Measurements from ENCODE around the gene NDUFB6. TPM values are rescaled to one million over a fixed set of nuclear protein-coding genes. Genes with fewer than 3 reads are reported as not detected.
"Not testable (repeated sequence)": the region's sequence is repeated elsewhere in the genome, so short reads cannot be mapped to it uniquely, and the experiment has no call there.

The NDUFB6 gene
- 10 to 100 TPM; 48.7 to 56.6 TPM for total RNA-seq

DNA sequence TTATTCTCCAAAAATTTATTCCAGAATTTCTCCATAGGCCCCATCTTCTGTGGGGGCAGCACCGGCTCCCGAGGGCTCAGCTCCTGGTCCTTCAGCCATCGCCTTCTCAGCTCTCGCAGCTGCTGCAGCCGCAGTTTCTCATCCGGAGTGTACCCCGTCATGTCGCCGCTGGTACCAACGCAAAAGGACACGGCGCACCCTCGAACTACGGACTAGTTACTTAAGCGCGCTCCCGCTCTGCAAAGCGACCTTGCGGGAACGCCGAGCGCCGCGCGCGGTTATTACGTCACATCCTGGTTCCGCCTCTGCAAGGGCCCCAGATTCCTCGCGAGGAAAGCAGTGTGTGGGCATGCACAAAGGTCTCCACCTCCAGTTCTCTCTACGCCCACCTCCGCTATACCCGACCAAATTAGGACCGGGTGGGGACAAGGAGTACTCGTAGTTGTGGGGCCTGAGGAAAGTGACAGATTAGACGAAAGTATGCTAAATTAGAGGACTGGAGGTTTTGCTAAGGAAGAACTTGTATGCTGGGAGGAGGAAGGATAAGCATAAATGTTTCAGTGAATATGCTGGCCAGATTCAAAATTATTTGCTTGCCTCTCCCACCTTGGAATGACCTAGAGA lies at the start of gene NDUFB6:
Gene NDUFB6, minus strand, starts transcription at position 260 of the 624 bp plus-strand sequence. Its CDS starts 99 bp downstream, at position 161.
- Mint-ChIP-seq H3K27me3 (no peaks in the 10 kb centered on the region), H3K9me3 (ENCODE audit: low read depth) (no peaks in the 10 kb centered on the region), H3K4me3 (peak within 1 kb of the TSS; percentile 97), H3K27ac (peak within 1 kb of the TSS; percentile 98), H3K36me3 (peaks cover 7% of the 10 kb centered on the region), H3K4me1 (peaks cover 26% of the 10 kb centered on the region)
- peak; percentile 92 for ATAC-seq
- peak; percentile 98 for DNase-seq
- CTCF ChIA-PET = interaction anchor here (0.6 to 12.5 kb wide), 12 partner anchors 9 to 431 kb away, joined by 3 to 454 read pairs (median 6); partner anchors contain the start of genes ACO1, RIGI, SMIM27 and TOPORS

DNA sequence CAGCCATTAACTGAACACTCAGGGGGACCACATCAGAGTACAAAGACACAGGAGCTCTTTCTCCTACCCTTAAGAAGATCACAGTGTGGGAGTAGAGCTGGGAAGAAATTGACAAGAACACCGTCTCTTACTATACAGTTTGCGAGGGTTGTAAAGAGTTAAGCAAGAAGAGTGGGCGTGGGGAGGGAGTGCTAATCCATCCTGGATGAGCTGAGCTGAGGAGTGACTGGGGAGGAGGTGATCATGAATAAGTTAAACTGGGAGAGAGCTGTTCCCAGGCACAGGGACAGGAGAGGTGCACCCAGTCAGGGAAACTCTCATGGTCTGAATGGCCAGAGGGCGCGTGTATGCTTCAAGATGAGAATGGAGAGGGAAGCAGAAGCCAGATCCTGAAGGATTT lies 45.3 kb upstream of the NDUFB6 start:
- Mint-ChIP-seq H3K4me3 (no peak overlapping the region), H3K4me1 (no peaks in the 10 kb centered on the region), H3K27me3 (peaks cover 23% of the 10 kb centered on the region), H3K27ac (no peak overlapping the region), H3K36me3 (no peaks in the 10 kb centered on the region), H3K9me3 (ENCODE audit: low read depth) (no peaks in the 10 kb centered on the region)
- CTCF ChIA-PET = no interaction called here
- ATAC-seq (no peak), DNase-seq (no peak)

DNA sequence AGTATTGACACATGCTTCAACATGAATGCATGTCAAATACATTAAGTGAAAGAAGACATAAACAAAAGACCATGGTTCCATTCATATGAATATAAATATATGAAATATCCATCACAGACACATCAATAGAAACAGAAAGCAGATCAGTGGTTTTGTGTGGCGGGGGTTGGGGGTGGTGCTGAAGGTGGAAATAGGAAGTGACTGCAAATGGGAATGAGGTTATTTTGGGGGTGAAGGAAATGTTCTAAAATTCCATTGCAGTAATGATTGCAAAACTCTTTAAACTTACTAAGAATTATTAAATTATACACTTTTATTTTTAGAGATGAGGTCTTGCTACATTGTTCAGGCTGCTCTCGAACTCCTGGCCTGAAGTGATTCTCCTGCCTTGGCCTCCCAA lies 33.9 kb upstream of the NDUFB6 start:
- ATAC-seq = no peak
- Mint-ChIP-seq H3K36me3 (no peaks in the 10 kb centered on the region), H3K9me3 (ENCODE audit: low read depth) (peaks cover 2% of the 10 kb centered on the region), H3K27ac (no peak overlapping the region), H3K4me3 (no peak overlapping the region), H3K27me3 (peaks cover 13% of the 10 kb centered on the region), H3K4me1 (peaks cover 2% of the 10 kb centered on the region)
- no peak for DNase-seq
- CTCF ChIA-PET = no interaction called here

DNA sequence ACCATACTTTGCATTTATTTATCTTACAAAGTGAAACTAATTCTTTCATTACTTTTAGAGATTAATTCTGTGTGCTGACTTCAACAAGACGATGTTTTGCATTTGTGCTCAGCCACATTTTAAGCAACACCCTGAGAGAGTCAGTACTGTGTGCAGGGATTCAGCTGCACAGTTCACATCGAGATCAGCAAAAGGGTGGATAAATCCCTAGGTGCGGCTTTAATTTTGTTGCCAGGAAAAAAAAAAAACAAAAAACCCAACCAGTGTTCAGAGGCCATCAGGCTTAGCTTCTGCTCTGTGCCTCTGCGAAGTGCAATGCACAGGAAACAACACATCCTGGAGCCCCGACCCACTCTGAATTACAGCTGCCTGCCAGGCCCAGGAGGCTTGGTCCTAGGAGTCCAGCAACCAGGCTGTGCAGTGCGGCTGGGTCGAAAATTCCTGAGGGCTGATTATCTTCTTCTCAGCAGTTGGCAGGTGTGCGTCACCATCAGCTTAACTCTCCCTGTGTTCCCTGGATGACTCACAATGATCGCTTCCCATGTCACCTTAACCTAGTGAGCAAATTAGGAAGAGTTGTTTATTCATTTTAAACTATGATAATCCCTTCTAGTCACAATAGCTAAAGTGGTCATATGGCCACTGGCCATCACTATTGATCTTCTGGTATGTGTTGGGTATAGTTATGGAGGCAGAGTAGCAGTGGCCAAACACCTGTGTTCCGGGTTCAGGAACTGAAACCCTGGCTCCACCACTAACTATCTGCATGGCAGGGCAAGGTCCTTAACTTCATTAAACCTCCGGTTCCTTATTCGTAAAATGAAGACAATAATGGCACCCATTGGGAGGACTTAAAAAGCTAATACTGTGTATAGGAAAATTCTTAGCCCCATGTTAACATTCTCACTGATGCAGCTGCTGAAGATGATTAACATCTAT lies 31.2 kb upstream of the NDUFB6 start:
- Mint-ChIP-seq H3K9me3 (ENCODE audit: low read depth) (peaks cover 2% of the 10 kb centered on the region), H3K27me3 (peaks cover 28% of the 10 kb centered on the region), H3K36me3 (no peaks in the 10 kb centered on the region), H3K4me1 (peaks cover 2% of the 10 kb centered on the region), H3K27ac (no peak overlapping the region), H3K4me3 (no peak overlapping the region)
- DNase-seq = no peak
- ATAC-seq = no peak
- CTCF ChIA-PET = interaction anchor here (0.6 to 0.9 kb wide), 2 partner anchors 22 to 363 kb away, joined by 3 read pairs; no protein-coding TSS in a partner anchor

DNA sequence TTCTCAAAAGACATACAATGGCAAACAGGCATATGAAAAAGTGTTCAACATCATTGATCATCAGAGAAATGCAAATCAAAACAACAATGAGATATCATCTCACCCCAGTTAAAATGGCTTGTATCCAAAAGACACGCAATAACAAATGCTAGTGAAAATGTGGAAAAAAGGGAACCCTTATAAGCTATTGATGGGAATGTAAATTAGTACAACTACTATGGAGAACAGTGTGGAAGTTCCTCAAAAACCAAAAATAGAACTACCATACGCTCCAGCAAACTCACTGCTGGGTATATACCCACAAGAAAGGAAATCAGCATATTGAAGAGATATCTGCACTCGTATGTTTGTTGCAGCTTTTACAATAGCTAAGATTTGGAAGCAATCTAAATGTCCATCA lies 26.1 kb upstream of the NDUFB6 start:
- H3K4me3 Mint-ChIP-seq; ATAC-seq; DNase-seq; H3K27ac Mint-ChIP-seq; H3K36me3 Mint-ChIP-seq; H3K9me3 Mint-ChIP-seq (ENCODE audit: low read depth): not testable (repeated sequence)
- Mint-ChIP-seq H3K4me1 (peaks cover 11% of the 10 kb centered on the region), H3K27me3 (peaks cover 29% of the 10 kb centered on the region)
- CTCF ChIA-PET = interaction anchor here (1.0 to 1.4 kb wide), 2 partner anchors 9 to 19 kb away, joined by 3 read pairs; no protein-coding TSS in a partner anchor

DNA sequence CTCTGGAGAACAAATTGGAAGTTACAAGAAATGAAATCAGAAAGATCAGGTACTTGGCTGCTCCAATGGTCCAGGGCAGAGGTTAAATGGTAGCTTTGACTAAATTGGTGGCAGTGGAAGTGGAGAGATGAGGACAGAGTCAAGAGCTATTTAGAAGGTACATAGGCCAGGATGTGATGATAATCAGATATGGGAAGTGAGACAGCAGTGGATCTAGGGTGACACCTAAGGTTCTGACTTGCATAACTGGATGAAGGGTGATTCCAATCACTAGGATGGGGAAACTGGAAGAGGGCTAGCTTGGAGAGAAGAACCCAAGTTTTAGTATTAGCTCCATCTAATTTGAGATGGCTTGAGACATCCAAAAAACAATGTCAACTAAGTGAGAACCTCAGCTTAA lies 24.0 kb upstream of the NDUFB6 start:
- H3K4me1 Mint-ChIP-seq = peaks cover 9% of the 10 kb centered on the region
- H3K4me3 Mint-ChIP-seq = no peak overlapping the region
- H3K27ac Mint-ChIP-seq = no peak overlapping the region
- H3K27me3 Mint-ChIP-seq = peaks cover 29% of the 10 kb centered on the region
- no peak for DNase-seq
- CTCF ChIA-PET = interaction anchor here (1.0 kb wide), 1 partner anchor 17 kb away, joined by 5 read pairs; no protein-coding TSS in a partner anchor
- no peaks in the 10 kb centered on the region for H3K36me3 Mint-ChIP-seq
- H3K9me3 Mint-ChIP-seq (ENCODE audit: low read depth) = no peaks in the 10 kb centered on the region
- ATAC-seq = no peak

DNA sequence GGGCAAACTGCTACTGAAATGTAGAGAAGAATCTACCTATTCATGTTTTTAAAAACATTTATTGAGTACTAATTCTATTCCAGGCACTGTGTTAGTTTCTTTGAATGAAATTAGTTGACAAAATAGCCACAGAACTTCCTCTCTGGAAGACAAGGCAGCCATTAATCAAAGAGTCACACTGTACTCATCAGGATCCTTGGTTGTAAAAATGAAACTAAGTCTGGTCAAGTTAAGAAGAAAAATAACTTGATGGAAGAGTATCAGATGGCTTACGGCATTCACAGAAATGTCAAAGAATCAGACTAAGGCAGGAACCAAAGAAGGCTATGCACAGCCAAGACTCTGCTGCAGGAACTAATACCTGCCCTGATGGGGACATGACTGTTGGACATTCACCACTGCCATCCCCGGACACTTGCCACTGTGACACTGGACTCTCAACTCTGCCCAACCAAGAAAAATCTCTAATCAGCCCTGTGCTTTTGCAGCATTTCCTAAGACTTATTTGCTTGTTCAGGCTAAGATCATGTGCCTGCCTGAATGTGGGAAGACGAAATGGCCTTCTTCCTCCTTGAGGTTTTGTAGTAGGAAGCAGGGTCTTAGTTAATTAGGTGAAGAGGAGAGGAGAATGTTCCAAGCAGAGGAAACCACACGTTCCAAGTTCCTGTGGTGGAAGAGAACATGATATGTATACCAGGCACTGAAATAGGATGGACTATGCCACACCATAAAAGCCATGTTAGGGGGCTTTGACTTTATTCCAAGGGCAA lies 23.3 kb upstream of the NDUFB6 start:
- no peak for ATAC-seq
- H3K36me3 Mint-ChIP-seq = no peaks in the 10 kb centered on the region
- no peak overlapping the region for H3K27ac Mint-ChIP-seq
- peaks cover 9% of the 10 kb centered on the region for H3K4me1 Mint-ChIP-seq
- H3K27me3 Mint-ChIP-seq = peaks cover 29% of the 10 kb centered on the region
- H3K9me3 Mint-ChIP-seq (ENCODE audit: low read depth) = no peaks in the 10 kb centered on the region
- H3K4me3 Mint-ChIP-seq = no peak overlapping the region
- CTCF ChIA-PET = interaction anchor here (1.0 kb wide), 1 partner anchor 17 kb away, joined by 5 read pairs; no protein-coding TSS in a partner anchor
- DNase-seq = no peak

DNA sequence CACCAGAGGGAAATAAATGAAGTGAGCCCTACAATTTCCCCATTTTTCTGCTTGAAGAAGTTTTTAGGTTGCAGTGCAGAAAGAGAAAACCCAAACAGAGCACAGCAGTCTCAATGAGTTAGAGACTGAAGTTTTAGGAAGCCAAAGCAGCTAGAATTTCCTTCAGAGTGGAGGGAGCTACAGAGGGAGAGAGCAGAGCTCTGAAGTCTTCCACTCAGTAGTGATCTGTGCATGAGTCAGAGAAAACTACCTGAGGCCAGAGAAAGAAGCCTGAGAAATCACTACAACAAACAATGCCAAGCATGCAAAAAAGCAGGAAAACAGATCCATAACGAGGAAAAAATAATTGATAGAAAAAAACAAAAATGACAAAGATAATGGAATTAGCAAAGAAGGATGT lies 17.9 kb upstream of the NDUFB6 start:
- DNase-seq (no peak), ATAC-seq (no peak)
- CTCF ChIA-PET = interaction anchor here (0.8 kb wide), 1 partner anchor 9 kb away, joined by 3 read pairs; no protein-coding TSS in a partner anchor
- no peak overlapping the region for H3K4me3 Mint-ChIP-seq
- no peak overlapping the region for H3K27ac Mint-ChIP-seq
- H3K27me3 Mint-ChIP-seq = peaks cover 29% of the 10 kb centered on the region
- no peaks in the 10 kb centered on the region for H3K9me3 Mint-ChIP-seq (ENCODE audit: low read depth)
- H3K36me3 Mint-ChIP-seq = no peaks in the 10 kb centered on the region
- peaks cover 3% of the 10 kb centered on the region for H3K4me1 Mint-ChIP-seq

DNA sequence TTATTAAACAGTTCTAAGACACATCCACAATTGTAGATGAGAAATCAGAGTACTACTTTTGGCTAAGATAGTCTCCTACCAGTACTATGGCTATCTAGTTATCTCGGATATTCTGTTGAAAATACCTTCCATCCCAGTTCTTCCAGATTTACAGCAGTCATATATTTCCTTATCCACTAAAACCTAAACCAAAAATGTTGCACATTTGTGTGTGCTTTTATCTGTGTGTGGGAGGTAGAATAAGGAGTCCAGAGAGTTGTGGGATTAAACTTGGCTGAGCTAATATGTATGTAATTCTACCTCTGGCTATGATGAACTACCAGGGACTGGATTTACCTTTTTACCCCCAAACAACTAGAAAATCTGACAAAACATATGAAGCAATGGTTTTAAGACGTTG lies 17.5 kb upstream of the NDUFB6 start:
- CTCF ChIA-PET = interaction anchor here (0.8 to 5.3 kb wide), 6 partner anchors 8 to 378 kb away, joined by 3 to 45 read pairs (median 10); no protein-coding TSS in a partner anchor
- DNase-seq (no peak), ATAC-seq (no peak)
- Mint-ChIP-seq H3K27me3 (peaks cover 33% of the 10 kb centered on the region), H3K9me3 (ENCODE audit: low read depth) (no peaks in the 10 kb centered on the region), H3K36me3 (no peaks in the 10 kb centered on the region), H3K27ac (no peak overlapping the region), H3K4me1 (no peaks in the 10 kb centered on the region), H3K4me3 (no peak overlapping the region)

DNA sequence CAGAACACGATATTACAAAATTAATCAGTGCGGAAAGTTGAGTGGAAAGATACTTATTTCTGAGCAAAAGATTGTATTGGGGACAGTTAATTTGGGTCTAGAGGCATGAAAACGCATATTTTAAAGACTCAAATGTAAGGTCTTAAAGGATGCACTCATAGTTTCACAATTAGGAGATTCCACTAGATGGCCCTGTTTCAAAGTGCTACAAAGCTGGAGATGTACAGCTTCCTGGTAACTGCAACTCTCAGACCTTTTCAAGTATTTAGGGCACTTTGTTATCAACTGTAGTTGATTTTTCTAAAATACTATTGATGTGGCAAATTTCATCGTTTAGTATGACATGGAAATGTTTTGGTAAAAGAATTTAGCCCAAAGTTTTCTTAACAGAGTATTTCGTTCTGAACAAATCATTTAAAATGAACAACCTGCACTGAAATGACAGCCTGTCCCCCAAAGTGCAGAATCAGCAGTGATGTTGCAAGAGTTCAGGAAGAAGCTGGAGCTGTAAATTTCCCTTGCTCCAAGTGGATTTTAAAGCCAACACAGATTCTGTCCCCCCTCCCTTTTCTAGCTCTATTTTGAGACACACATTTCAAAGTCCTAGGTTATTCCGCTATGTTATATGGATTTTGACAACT lies 16.2 kb upstream of the NDUFB6 start:
- H3K27me3 Mint-ChIP-seq = peaks cover 42% of the 10 kb centered on the region

DNA sequence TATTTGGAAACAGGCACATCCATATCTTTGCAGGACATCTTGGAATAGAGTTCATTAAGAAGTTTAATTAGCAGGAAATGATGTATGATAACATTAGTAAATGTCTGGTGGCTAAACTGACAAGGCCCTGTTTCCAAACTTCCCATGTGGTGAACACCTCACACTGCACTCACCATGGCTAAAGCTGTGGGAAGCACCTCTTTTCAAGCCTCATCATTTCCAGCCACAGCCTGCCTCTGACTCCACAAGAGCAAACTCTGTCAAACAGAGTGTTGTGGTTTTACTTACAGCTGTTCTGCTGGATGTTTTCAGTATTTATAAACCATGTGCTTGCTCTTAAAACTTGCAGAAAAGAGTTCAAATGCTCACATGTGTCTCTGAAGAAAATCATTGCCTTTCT lies 14.9 kb upstream of the NDUFB6 start:
- peaks cover 45% of the 10 kb centered on the region for H3K27me3 Mint-ChIP-seq

More for the DNA sequence above, 16.2 kb upstream of the NDUFB6 start:
- ATAC-seq (no peak), DNase-seq (no peak)
- no peaks in the 10 kb centered on the region for H3K36me3 Mint-ChIP-seq
- CTCF ChIA-PET = interaction anchor here (0.8 to 5.3 kb wide), 10 partner anchors 10 to 385 kb away, joined by 3 to 45 read pairs (median 4); no protein-coding TSS in a partner anchor
- no peaks in the 10 kb centered on the region for H3K4me1 Mint-ChIP-seq
- H3K9me3 Mint-ChIP-seq (ENCODE audit: low read depth) = no peaks in the 10 kb centered on the region
- H3K27ac Mint-ChIP-seq = no peak overlapping the region
- no peak overlapping the region for H3K4me3 Mint-ChIP-seq

DNA sequence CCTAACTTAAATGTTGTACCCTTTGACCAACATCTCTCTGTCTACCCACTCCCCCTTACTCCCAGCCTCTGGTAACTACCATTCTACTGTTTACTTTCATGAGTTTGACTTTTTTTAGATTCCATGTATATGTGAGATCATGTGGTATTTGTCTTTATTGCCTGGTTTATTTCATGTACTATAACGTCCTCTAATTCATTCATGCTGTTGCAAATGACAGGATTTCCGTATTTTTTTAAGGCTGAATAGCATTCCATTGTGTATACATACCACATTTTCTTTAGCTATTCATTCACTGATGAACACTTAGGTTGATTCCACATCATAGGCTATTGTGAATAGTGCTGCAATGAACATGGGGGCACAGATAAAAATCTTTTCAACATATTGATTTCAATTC lies 11.8 kb upstream of the NDUFB6 start:
- no peaks in the 10 kb centered on the region for H3K36me3 Mint-ChIP-seq
- CTCF ChIA-PET = interaction anchor here (1.0 kb wide), 1 partner anchor 384 kb away, joined by 4 read pairs; no protein-coding TSS in a partner anchor

More for the DNA sequence above, 14.9 kb upstream of the NDUFB6 start:
- H3K9me3 Mint-ChIP-seq (ENCODE audit: low read depth) = no peaks in the 10 kb centered on the region
- peak; percentile 33 for ATAC-seq
- H3K4me3 Mint-ChIP-seq = no peak overlapping the region
- no peak for DNase-seq
- H3K36me3 Mint-ChIP-seq = no peaks in the 10 kb centered on the region
- CTCF ChIA-PET = interaction anchor here (1.1 to 5.3 kb wide), 5 partner anchors 8 to 386 kb away, joined by 4 to 45 read pairs (median 7); no protein-coding TSS in a partner anchor
- H3K4me1 Mint-ChIP-seq = no peaks in the 10 kb centered on the region
- H3K27ac Mint-ChIP-seq = no peak overlapping the region

More for the DNA sequence above, 11.8 kb upstream of the NDUFB6 start:
- Mint-ChIP-seq H3K27me3 (peaks cover 32% of the 10 kb centered on the region), H3K27ac (no peak overlapping the region), H3K9me3 (ENCODE audit: low read depth) (no peaks in the 10 kb centered on the region), H3K4me3 (no peak overlapping the region), H3K4me1 (peaks cover 7% of the 10 kb centered on the region)
- ATAC-seq = no peak
- no peak for DNase-seq
